Activated naive CD4-positive, alpha-beta T cell treated with anti-CD3 and anti-CD28 coated beads for 36 hours (primary cell): ENCODE measurements around the gene CLK2. TPM values are rescaled to one million over a fixed set of nuclear protein-coding genes. Genes with fewer than 3 reads are reported as not detected.
A peak's percentile ranks its signal among the peaks of the same experiment; 100 is the strongest.
"Not testable (repeated sequence)": the region's sequence is repeated elsewhere in the genome, so short reads cannot be mapped to it uniquely, and the experiment has no call there.

ENCODE experiments used
- CTCF ChIA-PET: fragments of 350-600 bp; sonication (Branson Sonifier 250); formaldehyde crosslinking; loops from one replicate; lab custom pipeline; 2021; ENCODE audit warnings: antibody characterized with exemption; lab: Charles Lee
- DNase-seq: peaks from one replicate; pipeline ENCODE4 v3.0.0-alpha.2; 2020
- H3K27ac Mint-ChIP-seq: one replicate; pipeline ENCODE4 v1.8.0; 2021; ENCODE audit warnings: mild to moderate bottlenecking, mixed read lengths
- H3K27me3 Mint-ChIP-seq: one replicate; pipeline ENCODE4 v1.8.0; 2021; ENCODE audit warnings: low read depth, mixed read lengths
- H3K36me3 Mint-ChIP-seq: one replicate; pipeline ENCODE4 v1.8.0; 2021; ENCODE audit warnings: low read depth, mixed read lengths
- H3K4me1 Mint-ChIP-seq: one replicate; pipeline ENCODE4 v1.8.0; 2021; ENCODE audit warnings: low read depth, mixed read lengths
- H3K4me3 Mint-ChIP-seq: one replicate; pipeline ENCODE4 v1.8.0; 2021; ENCODE audit warnings: mild to moderate bottlenecking, moderate library complexity, mixed read lengths
- H3K9me3 Mint-ChIP-seq: one replicate; pipeline ENCODE4 v1.8.0; 2021; ENCODE audit warnings: mixed read lengths
- intact Hi-C: fragments of 100-400 bp; cut with micrococcal nuclease; formaldehyde crosslinking; loops from one replicate; pipeline ENCODE4 v1.15.1; 2023
- total RNA-seq, 2 experiments: library from RNA; stranded (reverse); gene quantifications; one replicate each; pipeline ENCODE4 v1.2.3, GENCODE V29; 2021

CLK2 gene
- total RNA-seq, 2 experiments from 2014 or later = 52.6 to 54.5 TPM

- DNase-seq, H3K9me3 Mint-ChIP-seq, H3K27me3 Mint-ChIP-seq, intact Hi-C loops, H3K27ac Mint-ChIP-seq, H3K4me3 Mint-ChIP-seq, H3K36me3 Mint-ChIP-seq: not testable (repeated sequence)
- CTCF ChIA-PET = interaction anchor here (2.2 kb wide), 1 partner anchor 19 kb away, joined by 5 read pairs; no protein-coding TSS in a partner anchor
- H3K4me1 Mint-ChIP-seq = peaks cover 13% of the 10 kb centered on the region
These were observed 41.0 kb downstream of the CLK2 start for GRCh38 chr1:155232001-155232978.

- H3K4me3 Mint-ChIP-seq, H3K27me3 Mint-ChIP-seq, H3K27ac Mint-ChIP-seq, DNase-seq, H3K9me3 Mint-ChIP-seq, intact Hi-C loops, H3K36me3 Mint-ChIP-seq: not testable (repeated sequence)
- CTCF ChIA-PET = interaction anchor here (2.2 kb wide), 1 partner anchor 20 kb away, joined by 5 read pairs; no protein-coding TSS in a partner anchor
- H3K4me1 Mint-ChIP-seq = peaks cover 19% of the 10 kb centered on the region
These were observed 42.0 kb downstream of the CLK2 start for GRCh38 chr1:155231302-155231701.

GRCh38 chr1:155228096-155228427, 45.2 kb downstream of the CLK2 start:
- Mint-ChIP-seq H3K4me1 (peaks cover 31% of the 10 kb centered on the region), H3K4me3 (peak overlapping the region; percentile 89), H3K9me3 (no peaks in the 10 kb centered on the region), H3K27me3 (no peaks in the 10 kb centered on the region), H3K27ac (peak overlapping the region; percentile 96), H3K36me3 (peaks cover 11% of the 10 kb centered on the region)
- CTCF ChIA-PET = interaction anchor here (1.3 kb wide), 1 partner anchor 16 kb away, joined by 4 read pairs; no protein-coding TSS in a partner anchor
- DNase-seq = no peak
- intact Hi-C loops = no loop called here

GRCh38 chr1:155227261-155228095, 45.8 kb downstream of the CLK2 start:
- CTCF ChIA-PET = interaction anchor here (0.7 to 5.4 kb wide), 9 partner anchors 9 to 55 kb away, joined by 3 to 57 read pairs (median 5); partner anchors contain the start of genes KRTCAP2, MTX1 and THBS3
- peaks cover 31% of the 10 kb centered on the region for H3K4me1 Mint-ChIP-seq
- peak overlapping the region; percentile 89 for H3K4me3 Mint-ChIP-seq
- intact Hi-C loops = loop anchor here (1.0 kb wide), 5 partner anchors 17 to 97 kb away; partner anchors contain the start of genes FDPS and SCAMP3
- no peaks in the 10 kb centered on the region for H3K27me3 Mint-ChIP-seq
- peak overlapping the region; percentile 96 for H3K27ac Mint-ChIP-seq
- no peaks in the 10 kb centered on the region for H3K9me3 Mint-ChIP-seq
- DNase-seq = peak; percentile 100
- peaks cover 11% of the 10 kb centered on the region for H3K36me3 Mint-ChIP-seq

- peaks cover 13% of the 10 kb centered on the region for H3K36me3 Mint-ChIP-seq
- no peaks in the 10 kb centered on the region for H3K27me3 Mint-ChIP-seq
- peak overlapping the region; percentile 96 for H3K27ac Mint-ChIP-seq
- peaks cover 31% of the 10 kb centered on the region for H3K4me1 Mint-ChIP-seq
- peak overlapping the region; percentile 89 for H3K4me3 Mint-ChIP-seq
- intact Hi-C loops = loop anchor here (1.0 kb wide), 8 partner anchors 17 to 141 kb away; partner anchors contain the start of genes FDPS, SCAMP3 and THBS3
- no peaks in the 10 kb centered on the region for H3K9me3 Mint-ChIP-seq
- DNase-seq = peak; percentile 72
- CTCF ChIA-PET = interaction anchor here (0.7 to 5.4 kb wide), 10 partner anchors 10 to 54 kb away, joined by 3 to 57 read pairs (median 8); partner anchors contain the start of genes KRTCAP2, MTX1 and THBS3
These were observed 46.4 kb downstream of the CLK2 start for GRCh38 chr1:155226910-155227260.

DNA sequence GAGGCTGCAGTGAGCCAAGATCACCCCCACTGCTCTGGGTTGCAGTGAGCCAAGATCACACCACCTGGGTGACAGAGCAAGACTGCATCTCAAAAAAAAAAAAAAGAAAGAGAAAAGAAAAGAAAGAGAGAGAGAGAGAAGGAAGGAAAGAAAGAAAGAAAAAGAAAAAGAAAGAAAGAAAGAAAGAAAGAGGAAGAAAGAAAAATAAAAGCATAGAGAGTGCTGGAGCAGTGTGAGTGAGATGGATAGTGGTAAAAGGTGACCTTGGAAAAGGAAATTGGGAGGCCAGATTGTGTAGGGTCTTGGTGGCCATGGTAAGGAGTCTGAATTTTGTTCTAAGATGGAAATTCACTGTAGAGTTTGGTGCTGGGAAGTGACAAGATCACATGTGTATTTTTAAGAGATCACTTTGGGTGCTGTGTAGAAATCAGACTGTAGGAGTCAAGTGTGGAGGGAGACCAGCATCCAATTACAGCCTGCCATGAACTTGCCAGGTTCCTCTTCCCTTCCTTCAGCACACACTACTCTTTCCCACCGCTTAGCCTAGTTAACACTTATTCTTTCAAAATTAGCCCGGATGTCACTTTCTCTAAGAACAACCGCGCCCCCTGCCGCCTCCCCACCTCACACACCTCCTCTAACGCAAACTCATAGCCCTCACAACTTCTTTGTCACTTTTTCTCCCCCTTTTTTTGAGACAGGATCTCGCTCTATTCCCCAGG, 47.0 kb downstream of the CLK2 start:
- CTCF ChIA-PET = interaction anchor here (0.7 to 5.4 kb wide), 10 partner anchors 10 to 54 kb away, joined by 3 to 57 read pairs (median 8); partner anchors contain the start of genes KRTCAP2, MTX1 and THBS3
- Mint-ChIP-seq H3K9me3 (no peaks in the 10 kb centered on the region), H3K27ac (peak overlapping the region; percentile 96), H3K27me3 (no peaks in the 10 kb centered on the region), H3K36me3 (peaks cover 13% of the 10 kb centered on the region), H3K4me1 (peaks cover 31% of the 10 kb centered on the region), H3K4me3 (peak overlapping the region; percentile 89)
- intact Hi-C loops = loop anchor here (1.0 kb wide), 3 partner anchors 19 to 140 kb away; partner anchors contain the start of gene THBS3
- DNase-seq = peak; percentile 93

DNA sequence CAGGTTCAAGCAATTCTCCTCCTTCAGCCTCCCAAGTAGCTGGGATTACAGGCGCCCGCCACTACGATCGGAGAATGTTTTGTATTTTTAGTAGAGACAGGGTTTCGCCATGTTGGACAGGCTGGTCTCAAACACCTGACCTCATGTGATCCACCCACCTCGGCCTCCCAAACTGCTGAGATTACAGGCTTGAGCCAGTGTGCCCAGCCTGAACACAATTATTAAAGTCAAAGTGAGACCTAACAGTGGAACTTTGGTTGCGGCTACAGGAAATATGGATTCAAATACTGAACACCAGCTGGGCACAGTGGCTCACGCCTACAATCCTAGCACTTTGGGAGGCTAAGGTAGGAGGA, 47.9 kb downstream of the CLK2 start:
- CTCF ChIA-PET = interaction anchor here (1.0 to 5.4 kb wide), 3 partner anchors 20 to 48 kb away, joined by 3 to 57 read pairs (median 13); partner anchors contain the start of genes MTX1 and THBS3
- H3K9me3 Mint-ChIP-seq, intact Hi-C loops, H3K27me3 Mint-ChIP-seq, DNase-seq: not testable (repeated sequence)
- Mint-ChIP-seq H3K4me1 (peaks cover 31% of the 10 kb centered on the region), H3K36me3 (peaks cover 13% of the 10 kb centered on the region), H3K4me3 (peak overlapping the region; percentile 89), H3K27ac (peak overlapping the region; percentile 96)

DNA sequence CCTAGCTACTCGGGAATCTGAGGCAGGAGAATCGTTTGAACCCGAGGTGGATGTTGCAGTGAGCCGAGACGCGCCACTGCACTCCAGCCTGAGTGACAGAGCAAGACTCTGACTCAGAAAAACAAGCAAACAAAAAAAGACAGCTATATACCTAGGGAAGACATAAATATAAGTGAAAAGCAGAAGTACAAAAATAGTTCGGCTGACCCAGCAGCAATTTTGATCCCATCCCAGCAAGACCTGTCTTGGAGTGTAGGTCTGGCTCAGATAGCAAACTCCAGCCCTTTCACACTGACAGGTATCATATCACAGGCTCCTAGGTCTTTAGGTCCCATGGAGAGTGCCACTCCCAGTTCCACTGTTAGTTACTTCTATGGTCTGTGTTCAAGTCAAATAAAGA, 50.3 kb downstream of the CLK2 start:
- no peak overlapping the region for H3K27ac Mint-ChIP-seq
- H3K4me1 Mint-ChIP-seq = peaks cover 31% of the 10 kb centered on the region
- H3K4me3 Mint-ChIP-seq = no peak overlapping the region
- H3K9me3 Mint-ChIP-seq = no peaks in the 10 kb centered on the region
- no peaks in the 10 kb centered on the region for H3K27me3 Mint-ChIP-seq
- intact Hi-C loops = no loop called here
- no peak for DNase-seq
- CTCF ChIA-PET = interaction anchor here (1.4 to 5.4 kb wide), 3 partner anchors 17 to 46 kb away, joined by 5 to 57 read pairs (median 8); partner anchors contain the start of genes MTX1 and THBS3
- H3K36me3 Mint-ChIP-seq = peaks cover 13% of the 10 kb centered on the region

- H3K4me1 Mint-ChIP-seq = peaks cover 14% of the 10 kb centered on the region
- intact Hi-C loops, H3K9me3 Mint-ChIP-seq, H3K36me3 Mint-ChIP-seq, H3K4me3 Mint-ChIP-seq, DNase-seq, H3K27ac Mint-ChIP-seq, H3K27me3 Mint-ChIP-seq: not testable (repeated sequence)
- CTCF ChIA-PET = interaction anchor here (1.3 kb wide), 1 partner anchor 30 kb away, joined by 3 read pairs; no protein-coding TSS in a partner anchor
These were observed 52.9 kb downstream of the CLK2 start for GRCh38 chr1:155220211-155220965.

- Mint-ChIP-seq H3K4me1 (peaks cover 10% of the 10 kb centered on the region), H3K36me3 (peaks cover 4% of the 10 kb centered on the region), H3K9me3 (no peaks in the 10 kb centered on the region), H3K4me3 (no peak overlapping the region), H3K27me3 (no peaks in the 10 kb centered on the region), H3K27ac (no peak overlapping the region)
- CTCF ChIA-PET = interaction anchor here (1.2 to 2.3 kb wide), 3 partner anchors 12 to 47 kb away, joined by 3 to 7 read pairs (median 4); partner anchors contain the start of genes KRTCAP2 and THBS3
- DNase-seq = no peak
- intact Hi-C loops = no loop called here
These were observed 53.7 kb downstream of the CLK2 start for GRCh38 chr1:155219592-155220031.
